COLO668 (cell line): ENCODE data around the gene CCDC174.

Experiments
- DNase-seq: peaks from one replicate; lab custom pipeline; 2025; ENCODE audit not compliant: unreplicated experiment; lab: John Stamatoyannopoulos, UW

CCDC174 gene

DNA sequence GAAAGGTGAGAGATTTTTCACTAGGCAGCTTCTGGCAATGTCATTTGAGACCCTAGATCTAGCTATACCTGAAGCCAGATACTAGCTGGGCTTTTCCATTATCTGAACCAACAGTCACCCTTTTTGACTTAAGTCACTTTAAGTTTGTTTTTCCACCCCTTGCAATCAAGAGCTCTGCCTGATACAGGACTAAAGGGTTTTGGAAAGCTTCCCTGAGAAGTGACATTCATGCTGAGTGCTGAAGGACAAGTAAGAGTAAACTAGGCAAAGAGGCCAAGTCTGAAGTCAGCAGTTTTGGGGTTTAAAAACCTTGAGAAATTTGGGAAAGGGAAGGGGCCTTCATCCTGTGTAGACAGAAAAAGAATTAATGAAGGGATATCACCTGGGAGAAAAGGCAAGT is 27.1 kb upstream of the CCDC174 start:
- no peak for DNase-seq

DNA sequence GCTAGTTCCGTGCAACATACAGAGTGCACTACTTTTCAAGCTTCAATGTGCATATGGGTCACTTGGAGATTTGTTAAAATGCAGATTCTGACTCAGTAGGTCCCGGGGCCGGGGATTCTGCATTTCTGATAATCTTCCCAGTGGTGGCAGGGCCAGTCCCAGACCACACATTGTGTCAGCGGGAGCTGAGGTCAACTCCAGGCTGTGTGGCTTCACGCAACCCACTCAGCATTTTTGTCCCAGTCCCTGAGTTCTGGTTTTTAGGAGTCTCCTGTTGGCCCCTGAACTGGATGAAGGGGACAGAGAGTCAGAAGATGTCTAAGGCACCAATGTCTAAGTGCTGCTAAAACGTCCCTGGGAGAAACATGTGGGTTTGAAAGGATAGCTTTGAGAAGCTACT is 26.1 kb upstream of the CCDC174 start:
- DNase-seq, result no peak

DNA sequence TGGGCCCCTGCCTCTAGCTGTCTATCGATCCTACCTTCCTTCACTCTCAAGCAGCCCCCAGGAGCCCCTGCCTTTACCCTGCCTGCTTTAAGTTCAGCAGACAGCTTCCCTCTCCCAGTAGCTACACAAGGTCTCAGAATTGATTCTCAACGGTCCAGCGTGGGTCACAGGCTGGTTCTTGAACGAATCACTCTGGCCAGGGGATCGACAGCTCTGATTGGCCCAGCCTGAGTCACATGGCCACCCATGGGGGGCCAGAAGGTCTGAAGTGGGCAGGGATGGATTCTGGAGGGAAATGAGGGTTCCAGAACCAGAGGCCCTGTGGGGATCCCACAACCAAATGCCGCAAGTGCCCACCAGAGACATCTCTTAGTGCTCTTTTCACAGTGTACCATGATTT is 23.7 kb upstream of the CCDC174 start:
- no peak for DNase-seq

DNA sequence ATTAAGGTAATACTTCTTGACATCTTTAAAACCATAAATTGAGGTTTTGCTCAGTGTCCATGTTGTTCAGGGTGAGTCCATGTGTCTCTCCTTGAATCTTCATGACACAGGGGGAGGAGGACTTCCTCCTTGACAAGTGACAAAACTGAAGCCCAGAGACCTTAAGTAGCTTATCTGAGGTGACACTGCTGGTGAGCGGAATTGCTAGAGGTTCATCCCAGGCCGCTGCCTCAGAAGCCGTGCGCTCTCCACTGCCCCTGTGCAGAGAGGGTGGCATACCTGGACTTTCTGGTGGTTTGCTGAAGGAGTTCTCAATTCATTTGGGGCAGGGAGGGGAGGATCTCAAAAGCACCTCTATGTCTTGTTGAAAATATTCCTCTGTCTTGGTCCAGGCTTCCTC is 23.2 kb upstream of the CCDC174 start:
- no peak for DNase-seq

DNA sequence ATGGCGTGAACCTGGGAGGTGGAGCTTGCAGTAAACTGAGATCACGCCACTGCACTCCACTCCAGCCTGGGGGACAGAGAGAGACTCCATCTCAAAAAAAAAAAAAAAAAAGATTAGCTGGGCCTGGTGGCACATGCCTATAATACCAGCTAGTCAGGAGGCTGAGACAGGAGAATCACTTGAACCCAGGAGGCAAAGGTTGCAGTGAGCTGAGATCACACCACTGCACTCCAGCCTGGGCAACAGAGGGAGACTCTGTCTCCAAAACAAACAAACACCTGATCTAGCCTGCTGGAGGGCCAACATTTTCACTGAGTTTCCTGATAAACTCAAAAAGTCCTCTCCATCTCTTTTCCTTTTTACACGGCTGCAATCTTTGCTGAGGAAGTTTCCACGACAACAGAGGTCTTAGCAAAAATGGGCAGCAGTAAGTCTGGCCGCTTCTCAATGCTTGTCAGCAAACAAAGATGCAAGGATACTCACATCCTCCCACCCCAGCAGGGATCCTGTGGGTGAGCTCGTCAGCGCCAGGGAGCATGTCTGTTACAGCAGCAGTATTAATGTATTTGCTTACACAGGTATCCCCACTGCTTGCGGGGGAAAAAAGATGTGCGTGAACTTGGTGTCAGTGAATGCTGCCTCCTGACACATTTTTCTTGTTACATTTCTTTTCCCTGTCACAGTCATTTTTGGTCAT is 21.0 kb upstream of the CCDC174 start:
- DNase-seq, result no peak

DNA sequence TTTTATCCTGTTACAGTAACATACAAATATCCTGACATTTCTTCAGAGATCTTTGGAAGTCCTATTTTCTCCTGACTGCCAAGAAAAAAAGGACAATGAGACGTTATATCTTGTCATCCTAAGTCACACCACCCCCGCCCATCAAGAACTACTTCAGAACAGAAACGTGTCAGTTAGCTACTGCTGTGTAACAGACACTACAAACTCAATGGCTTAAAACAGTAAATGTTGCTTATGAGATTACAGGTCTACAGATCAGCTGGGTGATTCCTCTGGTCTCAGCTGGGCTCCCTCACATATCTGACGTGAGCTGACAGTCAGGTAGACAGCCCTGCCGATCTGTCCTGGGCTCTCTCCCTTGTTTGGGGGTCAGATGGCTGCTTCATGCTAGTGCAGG is 20.5 kb upstream of the CCDC174 start:
- DNase-seq, result no peak

DNA sequence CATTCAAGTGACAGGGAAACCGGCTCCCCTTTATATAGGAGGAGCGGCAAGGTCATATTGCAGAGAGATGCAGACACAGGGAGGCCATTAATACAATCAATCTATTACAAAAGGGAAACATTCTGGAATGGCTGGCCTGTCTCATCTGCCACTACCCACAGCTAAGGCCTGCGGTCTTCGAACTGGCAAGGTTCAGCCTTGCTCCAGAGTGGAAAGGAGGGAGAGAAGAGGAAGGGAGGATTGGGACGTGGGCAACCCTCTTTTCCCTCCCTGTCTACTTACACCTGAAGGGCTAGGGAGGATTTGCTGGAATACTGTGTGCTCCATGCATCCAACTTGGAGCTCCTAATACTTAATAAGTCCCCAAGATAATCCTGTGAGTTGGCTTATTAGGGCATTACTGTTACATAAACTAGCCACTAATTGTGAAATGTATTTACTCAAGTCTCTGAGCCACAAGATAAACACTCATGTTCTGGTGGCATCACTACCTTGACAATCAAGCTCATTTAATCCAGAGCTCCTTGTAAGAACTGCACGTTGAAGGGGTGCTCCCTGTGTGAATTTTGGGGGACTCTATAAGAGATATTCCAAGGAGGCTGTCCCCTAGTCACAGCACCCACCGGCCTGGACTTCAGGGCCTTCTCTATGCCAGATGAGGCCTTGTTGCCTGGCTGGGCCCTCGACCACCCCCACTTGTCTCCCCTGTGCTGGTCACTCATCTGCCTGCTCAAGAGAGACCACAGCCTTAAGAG is 19.7 kb upstream of the CCDC174 start:
- DNase-seq, result no peak

DNA sequence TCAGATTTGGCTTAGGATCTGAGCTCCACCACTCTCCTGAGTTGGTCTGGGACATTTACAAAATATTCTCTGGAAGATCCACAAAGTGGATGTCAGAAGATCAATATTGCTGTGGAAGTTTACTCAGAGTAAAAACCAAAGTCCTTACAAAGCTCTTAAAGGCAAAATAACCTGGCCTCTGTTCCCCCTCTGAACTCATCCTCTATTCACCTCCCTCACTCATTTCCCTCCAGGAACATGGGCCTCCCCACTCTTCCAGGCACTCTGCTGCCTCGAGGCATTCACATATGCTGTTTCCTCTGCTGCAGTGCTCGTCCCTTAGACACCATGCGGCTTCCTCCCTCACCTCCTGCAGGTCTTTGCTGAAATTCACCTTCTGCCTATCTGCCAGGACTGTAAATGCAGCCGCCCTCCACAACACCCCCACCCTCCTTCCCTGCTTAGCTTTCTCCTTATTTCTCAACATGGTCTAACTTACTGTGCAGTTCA is 19.1 kb upstream of the CCDC174 start:
- no peak for DNase-seq

DNA sequence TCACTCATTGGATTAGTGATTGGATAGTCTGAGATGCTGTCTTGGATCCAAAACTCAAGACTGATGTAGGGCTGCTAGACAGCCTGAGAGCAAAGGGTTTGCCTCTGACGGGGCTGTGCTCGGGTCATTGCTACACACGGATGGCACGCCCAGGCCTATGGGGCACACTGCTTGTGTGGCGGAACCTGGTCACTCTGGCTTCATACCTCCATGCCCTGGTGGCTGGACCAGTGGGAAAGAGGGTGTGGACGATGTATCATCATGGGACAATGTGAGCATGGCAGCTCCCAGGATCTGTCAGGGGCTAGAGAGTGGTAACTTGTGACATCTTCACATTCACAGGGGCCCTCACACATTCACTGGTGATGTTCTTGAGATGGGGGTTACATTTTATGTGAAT is 18.1 kb upstream of the CCDC174 start:
- DNase-seq, result no peak

DNA sequence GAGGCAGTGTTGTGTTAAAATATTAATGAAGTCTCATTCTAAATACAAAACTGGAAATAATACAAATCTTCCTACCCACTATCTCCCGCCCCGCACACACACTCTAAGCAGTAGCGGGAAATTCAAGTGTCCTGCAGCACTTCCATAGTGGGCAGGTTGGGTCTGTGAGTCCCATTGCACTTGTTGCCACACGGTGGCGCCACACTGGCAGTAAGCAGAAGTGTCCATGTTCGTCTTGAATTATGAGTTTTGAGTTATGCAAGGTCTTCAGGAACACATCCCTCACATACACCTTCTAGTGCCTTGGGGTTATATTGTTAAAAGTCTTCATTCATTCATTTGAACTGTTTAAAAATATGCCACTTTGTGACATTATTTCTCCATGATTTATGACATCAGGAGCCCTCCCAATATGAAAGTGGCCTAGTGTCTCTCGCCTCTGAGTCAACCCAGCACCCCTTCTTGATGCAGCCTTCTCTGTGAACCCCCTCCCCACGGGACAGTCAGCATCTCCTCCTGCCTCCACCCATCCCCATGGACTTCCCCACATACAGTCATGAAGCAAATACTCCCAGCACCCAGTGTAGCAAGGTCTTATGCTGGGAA is 17.6 kb upstream of the CCDC174 start:
- DNase-seq, result peak; percentile 36

DNA sequence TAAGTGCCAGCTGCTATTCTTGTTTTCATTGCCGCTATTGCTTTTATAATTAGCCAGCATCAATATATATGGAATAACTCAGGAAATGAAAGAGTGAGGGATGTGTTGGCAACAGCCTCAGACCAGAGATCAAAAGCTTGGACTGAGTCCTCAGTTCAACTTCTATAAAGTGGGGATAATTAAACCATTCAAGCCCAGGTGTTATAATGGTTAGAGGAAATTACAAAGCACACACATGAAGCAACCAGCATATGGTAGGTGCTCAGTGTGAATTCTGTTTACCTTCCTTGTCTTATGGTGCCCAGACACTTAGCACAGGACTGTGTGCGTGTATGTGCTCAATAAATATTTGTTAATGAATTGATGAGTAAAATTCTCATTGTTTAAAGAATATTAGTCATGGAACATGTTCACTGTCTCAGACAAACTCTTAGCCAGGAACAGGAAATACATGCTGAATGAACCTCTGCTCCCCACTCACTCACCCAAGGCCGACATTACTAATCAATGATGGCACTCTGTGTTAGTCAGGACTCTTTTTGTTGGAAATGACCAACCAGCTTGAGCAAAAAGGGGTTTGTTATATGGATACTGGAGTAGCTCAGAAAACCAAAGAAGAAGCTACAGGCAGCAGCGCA is 16.7 kb upstream of the CCDC174 start:
- DNase-seq, result no peak

DNA sequence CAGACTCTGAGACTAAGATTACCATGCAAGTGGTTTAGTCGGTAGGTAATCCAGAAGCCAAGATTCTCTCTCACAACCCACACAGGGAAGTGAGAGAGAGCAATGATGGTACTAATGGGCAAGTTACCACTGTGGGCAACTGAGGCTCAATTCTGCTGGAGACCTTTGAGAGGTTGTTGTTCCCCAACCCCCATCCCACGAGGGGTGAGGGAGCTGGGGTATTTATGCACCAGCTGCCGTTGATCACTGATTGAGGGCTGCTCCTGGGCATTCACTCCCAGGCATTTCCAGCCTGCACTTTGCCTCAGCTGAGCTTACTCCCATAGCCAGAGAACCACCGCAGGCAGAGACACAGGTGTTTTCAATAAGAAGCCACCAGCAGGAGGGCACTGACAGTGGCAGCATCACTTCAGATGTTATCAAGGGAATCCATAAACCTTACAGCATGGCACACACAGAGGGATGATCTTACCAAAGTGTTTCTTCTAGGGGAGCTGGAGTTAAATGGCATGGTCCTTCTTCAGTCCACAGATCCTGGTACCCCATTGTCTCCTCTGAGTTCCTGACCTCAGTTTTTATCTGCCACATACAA is 15.0 kb upstream of the CCDC174 start:
- no peak for DNase-seq

DNA sequence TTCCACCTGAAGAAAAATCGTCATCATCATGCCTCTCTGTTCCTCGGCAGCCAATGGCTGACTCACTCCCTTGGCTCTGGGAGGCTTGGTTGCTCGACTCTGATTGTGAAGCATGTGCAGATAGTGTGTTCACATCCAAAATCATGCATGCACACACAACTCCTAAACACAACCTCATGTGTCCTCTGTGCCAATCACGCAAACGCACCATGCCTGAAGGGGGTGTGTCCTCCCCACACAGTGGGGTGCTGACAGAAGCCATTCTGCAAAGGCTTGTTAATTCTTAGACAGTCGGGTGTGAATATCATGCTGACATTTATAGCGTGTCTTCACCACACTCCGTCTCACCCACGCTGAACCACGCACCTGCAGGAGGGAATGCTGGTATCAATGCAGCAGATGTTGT is 11.4 kb upstream of the CCDC174 start:
- no peak for DNase-seq

DNA sequence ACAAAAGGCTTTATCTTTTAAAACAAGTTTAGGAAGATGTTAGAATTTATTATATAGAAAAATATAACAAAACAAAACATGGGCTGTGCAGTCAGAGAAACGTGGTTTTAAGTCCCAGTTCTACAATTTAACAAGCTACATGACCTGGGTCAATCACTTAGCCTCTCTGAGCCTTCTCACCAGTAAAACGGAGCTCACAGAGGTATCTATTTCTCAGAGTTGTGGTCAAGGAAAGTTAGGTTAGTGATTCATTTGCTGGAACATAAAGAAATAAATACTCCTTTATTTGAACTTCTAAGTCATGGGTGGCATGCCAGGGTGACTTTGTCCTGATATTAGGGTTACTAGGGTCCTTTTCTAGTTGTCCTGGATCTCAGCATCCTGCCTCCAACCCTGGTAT is 10.8 kb upstream of the CCDC174 start:
- no peak for DNase-seq

DNA sequence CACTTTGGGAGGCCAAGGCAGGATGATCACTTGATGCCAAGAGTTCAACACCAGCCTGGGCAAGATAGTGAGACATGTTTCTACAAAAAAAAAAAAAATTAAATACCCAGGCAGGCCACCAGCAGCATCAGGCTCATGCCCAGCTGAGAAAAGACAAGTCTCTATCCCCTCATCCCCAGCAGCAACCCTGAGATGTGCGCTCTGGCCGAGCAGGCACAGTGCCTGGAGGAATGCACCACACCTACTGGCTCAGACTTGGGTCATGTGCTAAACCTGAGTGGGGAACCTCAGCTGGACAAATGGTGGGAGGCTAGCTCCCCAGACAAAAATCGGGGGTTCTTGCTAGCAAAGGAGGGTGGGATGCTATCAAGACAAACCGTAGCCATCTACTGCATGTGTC is 10.2 kb upstream of the CCDC174 start:
- DNase-seq, result no peak

DNA sequence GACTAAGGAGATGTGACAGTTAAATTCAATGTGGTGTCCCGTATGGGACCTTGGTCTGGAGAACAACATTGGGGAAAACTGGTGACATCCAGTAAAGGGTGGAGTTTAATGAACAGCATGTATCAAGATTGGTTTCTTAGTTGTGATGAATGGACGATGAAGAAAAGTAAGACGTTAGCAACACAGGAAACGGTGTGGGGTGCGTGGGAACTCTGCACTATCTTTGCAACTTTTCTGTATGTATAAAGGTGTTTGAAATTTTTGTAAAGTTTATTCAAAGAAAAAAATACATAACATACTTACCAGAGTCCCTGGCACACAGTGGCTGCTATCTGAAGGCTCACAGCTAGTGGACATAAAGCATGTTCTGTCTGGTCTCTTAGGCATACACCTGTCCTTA is 6.1 kb upstream of the CCDC174 start:
- DNase-seq, result no peak

DNA sequence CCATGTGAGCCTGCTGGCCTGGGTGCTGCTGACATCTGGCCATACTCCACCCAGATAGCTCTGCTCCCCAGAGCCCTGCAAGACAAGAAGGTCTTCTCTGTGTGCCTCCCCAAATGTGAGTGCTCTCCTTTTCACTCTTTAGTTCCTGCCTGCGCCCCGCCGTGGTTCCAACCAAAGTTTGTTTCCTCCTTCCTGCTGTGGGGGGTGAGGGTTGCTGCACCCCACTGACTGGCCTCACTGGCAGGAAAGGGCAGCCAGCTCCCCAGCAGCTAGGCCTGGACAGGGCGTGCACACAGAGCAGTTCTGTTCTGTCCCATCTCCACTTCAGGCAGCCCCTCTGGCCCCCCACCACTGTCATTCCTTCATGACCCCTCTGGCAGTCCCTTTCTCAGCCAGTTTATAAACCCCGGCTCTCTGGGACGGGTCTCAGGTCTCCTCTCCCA is 5.4 kb upstream of the CCDC174 start:
- no peak for DNase-seq

DNA sequence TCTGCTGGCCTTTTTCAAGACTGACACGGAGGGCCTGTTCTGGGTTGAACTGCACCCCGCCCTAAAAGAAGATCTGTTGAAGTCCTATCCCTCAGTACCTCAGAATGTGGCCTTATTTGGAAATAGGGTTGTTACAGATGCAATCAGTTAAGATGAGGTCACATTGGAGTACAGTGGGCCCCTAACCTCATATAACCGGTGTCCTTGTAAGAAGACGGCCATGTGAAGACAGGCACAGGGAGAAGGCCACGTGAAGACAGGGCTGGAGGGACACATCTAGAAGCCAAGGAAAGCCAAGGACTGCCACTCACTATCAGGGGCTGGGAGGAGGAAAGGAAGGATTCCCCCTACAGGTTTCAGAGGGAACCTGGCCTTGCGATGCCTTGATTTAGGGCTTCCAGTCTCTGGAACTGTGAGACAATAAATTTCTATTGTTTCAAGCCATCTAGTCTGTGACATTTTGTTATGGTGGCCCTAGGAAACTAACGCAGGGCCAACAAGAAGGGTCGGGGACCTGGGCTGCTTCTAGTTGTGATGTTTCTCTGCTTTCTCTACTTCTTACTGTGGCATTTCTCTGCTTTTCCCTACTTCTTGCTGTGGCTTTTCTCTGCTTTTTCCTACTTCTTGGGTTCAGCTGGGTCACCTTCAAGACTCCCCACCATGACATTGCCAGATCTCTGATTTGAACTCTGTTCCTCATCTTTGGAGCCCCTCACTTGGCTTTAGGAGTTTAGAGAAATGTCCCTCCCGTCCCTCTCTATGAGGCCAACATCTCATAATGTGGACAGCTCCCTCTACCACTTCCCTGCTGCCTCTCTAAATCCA is 4.8 kb upstream of the CCDC174 start:
- DNase-seq, result no peak

DNA sequence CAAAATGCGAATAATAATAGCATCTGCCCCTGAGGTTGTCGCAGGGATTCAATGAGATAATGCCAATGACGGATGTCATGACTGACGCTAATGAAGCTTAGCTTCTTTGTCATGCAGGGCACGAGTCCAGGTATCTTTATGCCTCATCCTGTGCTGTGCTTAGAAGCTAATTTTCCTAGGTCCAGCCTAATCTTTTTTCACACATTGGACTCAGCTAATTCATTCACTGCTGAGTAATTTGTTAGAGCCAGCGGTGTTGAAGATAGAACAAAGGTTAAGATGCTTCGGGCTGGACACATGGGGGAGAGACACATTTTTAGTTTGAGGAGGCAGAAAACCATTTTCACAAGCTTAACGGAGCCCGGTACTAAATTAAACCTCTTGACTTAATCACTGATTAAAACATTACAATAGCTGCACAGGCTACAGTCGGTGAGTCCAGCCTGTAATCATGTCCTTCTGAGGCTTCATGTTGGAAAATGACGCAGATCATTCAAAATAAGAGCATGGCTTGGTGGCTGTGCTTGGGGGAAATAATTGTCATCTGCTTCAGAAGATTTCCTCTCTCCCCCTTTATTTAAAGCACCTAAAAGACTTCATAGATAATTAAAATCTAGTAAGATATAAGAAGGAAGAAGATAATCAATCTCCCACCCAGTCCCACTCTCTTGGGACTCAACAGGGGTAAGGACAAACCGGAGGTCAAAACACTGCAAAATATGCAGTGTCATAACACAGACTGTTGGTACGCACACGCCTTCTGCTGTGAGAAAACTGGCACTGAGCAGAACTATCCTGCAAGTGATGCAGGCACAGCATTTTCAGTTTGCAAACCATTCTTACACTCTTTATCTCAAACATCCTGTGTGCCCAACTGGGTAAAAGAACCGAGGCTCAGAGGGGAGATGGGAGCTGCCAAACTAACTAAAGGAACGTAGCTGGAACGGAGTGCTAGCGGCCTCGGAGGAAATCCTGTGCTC is 3.3 kb upstream of the CCDC174 start:
- no peak for DNase-seq
